AG20443 (cell line): ENCODE measurements around the gene PGAP3.

ENCODE experiments used
- DNase-seq: peaks from one replicate; pipeline ENCODE4 v3.0.0; 2012; ENCODE audit warnings: low spot score, mixed read lengths

The PGAP3 gene

DNA sequence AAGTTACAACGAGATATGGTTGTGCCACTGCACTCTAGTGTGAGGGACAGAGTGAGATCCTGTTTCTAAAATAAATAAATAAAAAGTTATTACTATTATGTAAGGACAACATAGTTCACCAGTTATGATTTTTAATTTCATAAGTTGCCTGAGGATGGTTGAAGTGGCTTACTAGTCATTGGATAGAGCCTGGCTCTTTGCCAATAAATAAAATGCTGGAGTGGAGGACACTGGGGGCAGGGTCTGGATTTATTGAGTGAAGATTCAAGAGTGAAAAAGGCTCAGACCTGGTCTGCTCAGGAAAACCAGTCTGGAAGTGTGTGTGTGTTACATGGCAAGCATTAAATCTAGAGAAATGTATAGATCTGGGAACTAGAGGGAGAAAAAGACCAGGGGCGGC lies 48.8 kb downstream of the PGAP3 start:
- DNase-seq: no peak

- DNase-seq: no peak
Measured at GRCh38 chr17:39638317-39638716, 49.5 kb downstream of the PGAP3 start.

DNA sequence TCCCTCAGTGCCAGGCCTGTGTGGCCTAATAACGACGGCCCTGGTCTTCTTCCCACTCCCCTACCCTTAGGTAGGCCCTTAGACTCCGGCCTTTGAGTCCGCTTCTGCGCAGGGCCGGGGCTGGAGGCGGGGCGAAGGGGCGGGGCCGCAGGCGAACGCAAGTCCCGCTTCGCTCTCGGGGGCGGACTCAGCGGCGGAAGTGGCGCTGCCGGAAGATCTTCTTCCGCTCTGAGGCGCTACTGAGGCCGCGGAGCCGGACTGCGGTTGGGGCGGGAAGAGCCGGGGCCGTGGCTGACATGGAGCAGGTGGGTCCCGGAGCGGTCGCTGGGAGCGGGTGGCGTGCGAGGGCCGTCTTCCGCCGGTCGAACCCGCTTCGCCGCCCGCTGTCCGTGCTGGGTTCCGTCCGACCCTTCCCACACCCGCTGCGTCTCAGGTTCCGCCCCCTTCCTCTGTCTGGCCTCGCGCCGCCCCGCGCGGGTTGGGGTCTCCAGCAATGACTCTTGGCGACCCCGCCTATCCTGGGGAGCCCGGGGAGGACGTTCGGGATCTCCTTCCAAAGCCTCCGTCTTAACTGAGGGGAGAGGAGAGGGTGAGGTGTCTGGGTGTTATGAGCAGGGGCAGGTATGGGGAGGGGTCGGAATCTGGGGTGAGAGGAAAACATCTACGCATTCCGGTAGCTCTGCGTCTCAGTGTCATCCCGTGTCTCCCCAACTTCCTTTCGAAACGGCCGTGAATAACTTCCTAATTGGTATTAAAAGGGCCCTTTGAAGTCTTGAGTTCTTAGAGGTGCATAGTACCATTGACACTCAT lies 50.7 kb downstream of the PGAP3 start, which contains the start of gene STARD3:
Gene STARD3, plus strand, starts transcription at position 218 of the 810 bp plus-strand sequence. CDS start 16,388 bp downstream, outside the sequence.
- peak; percentile 98 for DNase-seq

DNA sequence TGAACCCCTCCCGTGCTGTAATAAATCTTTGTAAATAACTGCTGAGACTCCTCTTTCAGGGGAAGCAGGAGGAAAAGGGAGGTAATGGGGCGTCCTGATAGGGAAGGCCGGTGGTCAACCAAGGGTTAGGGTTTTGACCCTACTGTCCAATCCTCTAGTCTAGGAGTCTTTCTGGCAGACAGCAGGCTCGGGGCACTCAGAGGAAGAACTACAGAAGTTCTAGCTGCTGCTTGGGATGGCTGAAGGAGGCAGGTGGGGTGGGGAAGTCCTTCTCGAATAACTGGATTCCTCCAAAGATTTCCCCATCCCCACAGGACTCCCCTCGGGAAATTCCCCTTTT lies 51.3 kb downstream of the PGAP3 start:
- no peak for DNase-seq

DNA sequence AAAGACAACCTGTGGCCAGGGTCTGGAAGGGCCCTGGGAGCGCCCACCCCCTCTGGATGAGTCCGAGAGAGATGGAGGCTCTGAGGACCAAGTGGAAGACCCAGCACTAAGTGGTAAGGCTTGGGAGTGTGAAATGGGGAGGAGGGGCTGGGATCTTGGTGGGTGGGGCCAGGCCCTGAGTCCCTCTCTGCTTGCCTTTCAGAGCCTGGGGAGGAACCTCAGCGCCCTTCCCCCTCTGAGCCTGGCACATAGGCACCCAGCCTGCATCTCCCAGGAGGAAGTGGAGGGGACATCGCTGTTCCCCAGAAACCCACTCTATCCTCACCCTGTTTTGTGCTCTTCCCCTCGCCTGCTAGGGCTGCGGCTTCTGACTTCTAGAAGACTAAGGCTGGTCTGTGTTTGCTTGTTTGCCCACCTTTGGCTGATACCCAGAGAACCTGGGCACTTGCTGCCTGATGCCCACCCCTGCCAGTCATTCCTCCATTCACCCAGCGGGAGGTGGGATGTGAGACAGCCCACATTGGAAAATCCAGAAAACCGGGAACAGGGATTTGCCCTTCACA lies 52.2 kb downstream of the PGAP3 start:
- DNase-seq: no peak

- peak; percentile 68 for DNase-seq
Measured at GRCh38 chr17:39634384-39634871, 53.4 kb downstream of the PGAP3 start.

- DNase-seq: no peak
Measured at GRCh38 chr17:39633570-39634183, 54.2 kb downstream of the PGAP3 start.

DNA sequence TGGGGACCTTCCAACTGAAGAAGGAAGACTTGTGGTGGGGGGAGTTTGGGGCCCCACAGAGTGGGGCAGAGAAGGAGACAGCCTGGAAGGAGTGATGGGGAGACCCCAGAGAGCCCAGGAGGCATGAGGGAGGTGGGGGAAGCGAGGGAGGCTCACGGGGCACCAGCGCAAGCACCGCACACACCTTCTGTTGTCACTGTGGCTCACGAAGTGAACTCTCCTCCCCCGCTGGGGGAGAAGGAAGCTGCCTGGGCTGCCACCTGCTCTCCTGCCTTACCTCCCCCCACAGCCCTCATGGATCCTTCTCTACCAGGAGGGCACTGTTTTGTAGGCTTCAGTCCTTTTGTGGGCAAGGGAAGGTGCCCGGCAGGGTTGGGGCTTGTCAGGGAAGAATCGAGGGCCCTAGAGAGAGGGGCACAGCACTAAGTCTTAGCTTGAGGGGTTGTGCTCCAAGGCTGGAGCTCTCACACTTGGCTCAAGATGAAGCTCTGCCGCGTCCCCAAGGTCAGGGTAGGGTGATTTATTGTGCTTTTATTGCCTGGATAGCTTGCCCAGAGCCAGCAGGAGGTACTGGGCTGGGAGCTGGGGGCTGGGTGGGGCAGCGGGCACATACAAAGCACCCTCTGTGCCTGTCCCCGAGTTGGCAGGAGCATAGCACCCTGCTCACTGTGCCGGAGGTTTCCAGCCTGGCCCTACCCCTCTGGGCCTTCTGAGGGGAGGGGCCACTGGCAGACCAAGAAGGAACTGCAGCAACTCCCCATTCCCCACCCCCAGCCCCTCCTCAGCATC lies 55.5 kb downstream of the PGAP3 start:
- DNase-seq: no peak

- DNase-seq: no peak
Measured at GRCh38 chr17:39631403-39631802, 56.5 kb downstream of the PGAP3 start.

GRCh38 chr17:39629898-39630297 lies 58.0 kb downstream of the PGAP3 start:
- no peak for DNase-seq

DNA sequence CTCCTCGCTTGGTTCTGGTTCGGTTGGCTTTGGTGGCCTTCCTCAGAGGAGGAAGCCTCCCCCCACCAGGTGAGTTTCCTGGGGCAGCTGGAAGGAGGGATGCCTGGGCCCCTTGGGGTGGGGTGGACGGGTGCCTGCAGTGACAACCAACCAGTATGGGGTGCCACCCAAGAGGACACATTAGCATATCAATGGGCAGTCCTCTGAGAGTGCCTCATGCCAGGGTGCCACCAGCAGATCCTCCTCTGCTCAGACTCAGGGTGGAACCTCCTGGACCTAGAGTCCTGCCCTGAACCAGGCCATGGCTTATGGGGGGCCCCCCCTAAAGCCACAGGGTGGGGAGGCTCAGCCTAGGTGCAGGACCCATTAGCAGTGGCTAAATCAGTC lies 58.4 kb downstream of the PGAP3 start:
- no peak for DNase-seq

DNA sequence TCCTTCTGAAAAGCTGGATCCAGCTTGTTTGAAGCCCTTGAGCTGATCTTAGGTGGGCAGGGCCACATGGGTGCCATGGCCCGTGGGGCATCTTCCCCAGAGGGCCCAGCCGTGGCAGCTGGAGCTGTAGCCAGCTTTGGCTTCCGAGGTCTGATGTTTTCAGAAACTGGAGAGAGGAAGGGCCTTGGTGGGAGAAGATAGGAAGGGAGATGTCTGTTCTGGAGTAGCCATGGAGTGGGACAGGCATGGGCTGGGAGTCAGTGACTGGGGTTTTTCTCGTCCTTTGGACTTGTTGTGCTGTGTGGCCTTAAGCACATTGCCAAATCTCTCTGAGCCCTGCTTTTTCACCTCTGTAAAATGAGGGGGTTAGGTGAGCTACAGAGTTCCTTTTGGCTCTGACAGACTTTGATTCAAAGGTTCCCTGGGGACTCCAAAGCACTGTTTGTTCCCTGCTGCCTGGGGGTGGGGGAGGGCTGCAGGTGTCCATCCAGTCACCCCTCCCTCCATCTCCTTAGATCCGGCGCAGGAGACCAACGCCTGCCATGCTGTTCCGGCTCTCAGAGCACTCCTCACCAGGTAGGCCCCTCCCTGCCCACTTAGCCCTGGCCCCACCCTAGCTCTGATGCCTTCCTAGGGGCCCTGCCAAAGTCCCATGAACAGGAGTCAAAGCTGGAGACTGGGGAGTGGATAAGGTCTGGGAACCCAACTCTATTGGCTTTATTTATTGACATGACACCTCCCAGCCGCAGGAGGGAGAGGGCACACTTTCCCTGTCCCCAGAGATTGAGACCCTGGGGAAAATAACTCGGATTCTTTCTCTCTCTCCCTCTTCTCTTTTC lies 59.0 kb downstream of the PGAP3 start:
- DNase-seq: no peak

- DNase-seq: no peak
Measured at GRCh38 chr17:39627712-39628516, 59.9 kb downstream of the PGAP3 start.

DNA sequence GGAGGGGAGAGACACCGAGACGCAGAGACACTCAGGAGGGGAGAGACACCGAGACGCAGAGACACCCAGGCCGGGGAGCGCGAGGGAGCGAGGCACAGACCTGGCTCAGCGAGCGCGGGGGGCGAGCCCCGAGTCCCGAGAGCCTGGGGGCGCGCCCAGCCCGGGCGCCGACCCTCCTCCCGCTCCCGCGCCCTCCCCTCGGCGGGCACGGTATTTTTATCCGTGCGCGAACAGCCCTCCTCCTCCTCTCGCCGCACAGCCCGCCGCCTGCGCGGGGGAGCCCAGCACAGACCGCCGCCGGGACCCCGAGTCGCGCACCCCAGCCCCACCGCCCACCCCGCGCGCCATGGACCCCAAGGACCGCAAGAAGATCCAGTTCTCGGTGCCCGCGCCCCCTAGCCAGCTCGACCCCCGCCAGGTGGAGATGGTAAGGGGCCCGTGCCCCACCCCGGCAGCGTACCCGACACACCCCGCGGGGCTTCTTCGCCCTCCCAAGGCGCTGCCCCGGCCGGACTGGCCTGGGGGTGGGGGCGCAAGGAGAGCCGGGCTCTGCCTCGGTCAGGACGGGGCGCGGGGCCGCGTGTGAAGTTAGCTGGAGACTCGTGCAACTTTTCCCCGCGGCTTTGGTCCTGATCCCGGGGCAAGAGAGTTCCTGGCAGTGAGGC lies 60.7 kb downstream of the PGAP3 start:
- no peak for DNase-seq

DNA sequence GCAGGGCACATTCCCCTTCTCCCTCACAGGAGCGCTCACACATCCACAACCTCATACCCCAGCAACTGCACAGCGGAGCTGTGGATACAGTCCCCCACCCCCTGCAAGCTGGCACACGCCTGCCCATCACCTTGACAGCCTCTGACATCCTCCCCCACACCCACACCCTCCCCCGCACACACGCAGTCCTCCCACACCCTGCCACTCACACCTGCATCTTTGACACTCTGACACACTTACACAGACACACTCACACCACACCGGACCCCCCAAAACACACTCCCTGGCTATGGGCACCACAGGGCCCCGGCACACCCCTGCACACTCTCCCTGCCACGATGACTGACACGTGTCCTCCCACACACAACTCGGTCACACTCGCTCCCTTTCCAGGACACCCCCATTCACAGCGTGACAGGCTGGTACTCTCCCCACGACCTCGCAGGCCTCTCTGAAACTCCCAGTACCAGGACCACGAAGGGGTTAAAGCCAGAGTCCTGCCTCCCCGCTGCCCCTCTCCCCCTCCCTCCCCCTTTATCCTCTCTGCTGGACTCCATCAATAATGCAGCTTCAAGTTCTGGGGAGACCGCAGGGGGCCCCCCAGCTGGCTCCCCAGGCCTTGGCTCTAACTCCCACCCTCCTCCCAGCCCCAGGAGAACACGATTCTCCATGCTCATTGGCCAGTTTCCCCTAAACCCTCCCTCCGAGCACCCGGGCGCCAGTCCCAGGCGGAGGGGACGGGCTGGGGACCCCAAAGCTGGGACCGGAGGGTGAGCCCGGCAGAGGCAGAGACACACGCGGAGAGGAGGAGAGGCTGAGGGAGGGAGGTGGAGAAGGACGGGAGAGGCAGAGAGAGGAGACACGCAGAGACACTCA lies 61.4 kb downstream of the PGAP3 start, which contains the start of gene PPP1R1B:
Gene PPP1R1B, plus strand, starts transcription at position 782 of the 876 bp plus-strand sequence. CDS start 441 bp downstream, outside the sequence.
- no peak for DNase-seq

DNA sequence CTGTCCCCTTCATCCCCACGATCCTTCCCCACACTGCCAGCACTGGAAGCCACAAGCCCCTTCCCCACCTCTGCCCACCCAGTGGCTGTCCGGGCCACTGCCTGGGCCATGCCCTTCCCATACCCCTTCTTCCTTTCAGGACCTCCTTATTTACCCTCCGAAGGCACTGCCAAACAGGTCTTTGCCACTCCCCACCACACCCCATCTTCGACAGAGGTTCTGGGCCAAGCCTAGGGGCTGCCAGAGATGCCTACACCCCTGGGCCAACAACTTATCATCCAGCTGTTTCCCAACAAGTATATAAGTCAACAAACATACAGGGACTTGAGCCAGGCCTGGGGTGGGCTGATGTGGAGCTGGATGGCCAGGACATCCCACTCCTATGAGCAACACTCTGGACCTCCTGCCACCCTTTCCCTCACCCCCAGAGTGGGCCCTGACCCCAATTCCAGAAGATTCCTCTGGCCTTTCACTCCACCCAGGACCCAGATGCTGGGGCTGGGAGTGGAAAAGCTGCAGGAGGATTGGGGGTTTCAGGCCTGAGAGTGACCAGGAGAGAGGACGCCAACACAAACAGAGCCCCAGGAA lies 62.6 kb downstream of the PGAP3 start:
- DNase-seq: no peak

DNA sequence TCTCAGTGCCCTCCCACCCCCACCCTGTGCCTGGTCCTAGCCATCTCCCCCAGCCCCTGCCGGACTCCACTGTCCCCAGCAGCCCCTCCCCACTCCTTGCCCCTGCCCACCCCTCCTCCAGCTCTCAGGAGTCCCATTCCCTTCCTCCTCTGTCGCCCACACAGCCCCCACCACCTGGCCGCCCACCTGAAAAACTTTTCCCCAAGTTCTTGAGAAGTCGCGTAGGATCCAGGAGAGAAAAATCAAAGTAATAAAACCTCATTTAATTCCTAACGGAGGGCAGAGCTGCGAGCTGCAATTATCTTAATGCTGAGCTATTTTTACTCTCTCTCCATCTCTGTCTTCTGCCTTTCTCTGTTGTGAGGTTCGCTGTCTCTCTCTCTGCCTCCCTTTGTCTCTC lies 63.5 kb downstream of the PGAP3 start:
- no peak for DNase-seq

DNA sequence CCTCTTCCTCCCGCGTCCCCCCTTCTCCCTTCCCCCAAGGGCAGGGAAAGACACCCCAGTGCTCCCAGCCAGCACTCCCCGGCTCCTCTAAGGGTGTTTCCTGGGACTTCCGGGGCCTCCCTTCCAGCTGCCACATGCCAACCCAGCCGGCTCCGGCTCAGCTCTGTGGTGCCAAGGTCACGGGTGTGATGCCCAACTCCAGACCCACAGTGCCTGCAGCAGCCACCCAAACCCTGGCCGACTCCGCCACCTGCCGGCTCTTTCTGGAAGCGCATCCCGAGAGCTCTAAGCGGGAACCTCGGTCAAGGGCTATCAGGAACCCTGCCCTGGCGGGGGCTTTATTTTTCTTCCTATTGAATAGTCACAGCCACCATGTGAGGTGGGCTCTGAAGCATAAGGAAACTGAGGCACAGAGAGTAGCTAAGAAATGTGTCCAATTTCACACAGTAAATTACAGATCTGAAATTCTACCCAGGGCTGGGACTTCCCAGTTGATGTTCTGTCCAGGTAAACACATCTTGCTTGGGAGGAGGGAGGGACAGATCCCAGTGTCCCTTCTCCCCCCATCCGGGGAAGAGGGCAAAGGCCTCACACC lies 64.4 kb downstream of the PGAP3 start:
- peak; percentile 86 for DNase-seq
